Muscle of arm (tissue), 14 donors: Measurements from ENCODE around the gene HIGD2B. TPM values are rescaled to one million over a fixed set of nuclear protein-coding genes. Genes with fewer than 3 reads are reported as not detected.
"Not testable (repeated sequence)": the region's sequence is repeated elsewhere in the genome, so short reads cannot be mapped to it uniquely, and the experiment has no call there.

Source experiments
- DNase-seq: peaks from one replicate; pipeline ENCODE4 v3.0.0-alpha.2; 2013
- long read RNA-seq, 11 donors: transcript quantifications; one replicate each; lab custom pipeline, GENCODE V29; 2026
- polyA plus RNA-seq, 12 donors: library from polyadenylated mRNA; unstranded; fragments of 120-200 nt; gene quantifications; one replicate each; pipeline ENCODE4 v1.2.1, GENCODE V29; 2013; ENCODE audit not compliant: insufficient read length in 12 of 12

HIGD2B gene
- not detected for polyA plus RNA-seq
- long read RNA-seq, donor 1: 0 reads
- long read RNA-seq, donor 2: 0 reads
- long read RNA-seq, donor 3: 0 reads
- long read RNA-seq, donor 4: 0 reads
- long read RNA-seq, donor 5: 0 reads
- long read RNA-seq, donor 6: 0 reads
- long read RNA-seq, donor 7: 0 reads
- long read RNA-seq, donor 8: 0 reads
- long read RNA-seq, donor 9: 0 reads
- long read RNA-seq, donor 10: 0 reads
- long read RNA-seq, donor 11: 0 reads

DNA sequence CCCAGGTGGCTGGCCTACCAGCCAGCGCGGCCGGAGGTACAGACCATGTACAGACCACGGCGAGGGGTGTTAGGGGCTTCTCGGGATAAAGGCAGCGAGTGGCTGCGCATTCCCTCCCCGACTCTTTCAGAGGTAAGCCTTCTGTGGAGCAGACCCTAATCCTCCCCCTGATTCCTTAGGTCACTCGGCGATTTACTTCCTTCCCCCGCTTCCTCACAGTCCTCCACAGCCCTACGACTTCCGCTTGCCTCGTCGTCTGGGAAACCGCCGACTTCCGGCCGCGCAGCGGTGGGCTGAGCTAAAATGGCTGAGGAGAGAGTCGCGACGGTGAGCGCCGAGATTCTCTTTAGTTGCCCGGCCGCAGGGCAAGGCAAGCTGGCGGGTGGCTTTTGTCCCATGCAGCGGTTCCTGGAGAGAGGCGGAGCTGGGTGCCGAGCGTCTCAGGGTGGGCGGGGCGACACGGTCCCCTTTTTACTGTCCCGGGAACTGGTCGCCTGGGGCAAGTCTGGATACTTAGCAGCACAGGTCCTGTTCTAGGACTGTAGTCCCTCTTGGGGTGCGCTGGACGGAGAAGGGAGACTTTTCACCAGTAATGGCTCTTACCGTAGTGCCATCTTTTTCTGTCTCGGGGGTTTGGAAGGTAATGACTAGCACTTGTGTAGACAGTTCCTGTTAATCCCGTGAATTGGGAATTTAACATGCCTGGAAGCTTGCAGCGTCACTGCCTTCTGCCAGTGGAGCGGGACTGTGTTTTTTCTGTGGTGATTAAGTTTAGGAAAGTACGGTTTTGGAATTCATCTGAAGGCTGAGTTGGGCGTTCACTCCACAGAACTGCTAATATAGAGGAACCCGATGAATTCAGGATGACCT is at the start of gene HIGD2B, which contains the start of gene BBS4:
TSS of gene HIGD2B (minus strand) at position 258 of the 870 bp plus-strand sequence. CDS start 9,808 bp downstream, outside the sequence.
TSS of gene BBS4 (plus strand) at position 283 of the 870 bp plus-strand sequence. CDS start at position 304, 21 bp downstream.
- peak; percentile 93 for DNase-seq

DNA sequence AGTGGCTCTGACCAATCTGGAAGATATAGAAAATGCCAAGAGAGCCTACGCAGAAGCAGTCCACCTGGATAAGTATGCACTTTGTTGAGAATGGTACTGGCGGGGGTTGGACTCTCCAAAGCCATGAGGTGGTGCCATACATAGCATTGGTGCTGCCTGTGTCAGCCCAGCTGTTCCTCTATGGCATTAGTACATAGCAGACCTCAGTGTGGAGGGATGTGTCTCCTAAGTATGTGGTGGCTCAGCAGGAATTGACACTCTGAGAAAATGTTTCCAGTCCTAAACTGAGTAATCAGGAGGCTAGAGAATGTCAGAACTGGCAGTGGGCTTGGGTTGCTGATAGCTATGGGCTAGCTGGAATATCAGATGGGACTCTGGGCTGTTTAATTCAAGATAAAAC is 49.1 kb upstream of the HIGD2B start:
- DNase-seq: no peak

DNA sequence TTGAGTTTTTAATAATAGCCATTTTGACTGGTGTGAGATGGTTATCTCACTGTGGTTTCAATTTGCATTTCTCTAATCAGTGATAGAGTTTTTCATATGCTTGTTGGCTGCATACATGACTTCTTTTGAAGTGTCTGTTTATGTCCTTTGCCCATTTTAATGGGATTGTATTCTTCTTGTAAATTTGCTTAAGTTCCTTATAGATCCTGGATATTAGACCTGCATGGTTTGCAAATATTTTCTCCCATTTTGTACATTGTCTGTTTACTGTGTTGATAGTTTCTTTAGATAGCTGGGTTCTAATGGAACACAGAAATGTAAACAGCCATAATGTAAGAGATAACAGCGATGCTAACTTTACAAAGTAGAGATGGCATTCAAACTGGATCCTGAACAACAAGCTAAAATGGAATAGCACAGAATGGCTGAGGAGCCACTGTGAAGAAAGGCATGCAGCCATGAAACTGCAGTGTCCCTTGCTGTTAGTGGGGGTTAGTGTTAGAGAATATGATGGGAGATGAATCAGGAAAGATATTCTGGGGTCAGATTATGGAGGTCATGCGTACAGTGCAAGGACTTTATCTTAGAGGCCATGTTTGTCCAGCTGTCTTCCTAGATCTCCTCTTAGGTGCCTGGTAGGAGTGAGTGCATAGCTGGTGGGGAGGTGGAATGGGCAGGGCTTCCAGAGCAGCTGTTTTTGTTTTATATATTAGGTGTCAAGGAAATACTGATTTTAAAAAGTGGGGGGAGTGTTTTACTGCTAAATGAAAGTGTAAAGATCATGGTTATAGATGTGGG is 48.2 kb upstream of the HIGD2B start:
- DNase-seq: no peak

GRCh38 chr15:72732516-72732915 is 46.5 kb upstream of the HIGD2B start:
- no peak for DNase-seq

DNA sequence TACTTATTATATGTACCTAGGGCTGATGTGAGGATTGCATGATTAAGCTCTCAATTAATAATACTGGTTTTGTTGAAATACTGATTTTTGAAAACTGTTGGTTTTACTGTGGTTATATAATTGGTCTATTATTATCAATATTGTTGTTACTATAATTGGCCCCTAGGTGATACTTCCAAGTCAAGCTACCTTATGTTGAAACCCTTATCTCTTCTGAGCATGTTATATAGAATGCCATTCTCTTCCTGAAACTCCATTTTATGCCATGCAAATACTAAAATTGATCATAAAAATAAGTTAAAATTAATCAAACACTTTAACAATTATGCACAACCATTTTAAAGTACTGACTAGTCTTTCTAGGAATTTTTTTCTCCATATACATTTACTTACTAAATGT is 46.1 kb upstream of the HIGD2B start:
- DNase-seq: no peak

DNA sequence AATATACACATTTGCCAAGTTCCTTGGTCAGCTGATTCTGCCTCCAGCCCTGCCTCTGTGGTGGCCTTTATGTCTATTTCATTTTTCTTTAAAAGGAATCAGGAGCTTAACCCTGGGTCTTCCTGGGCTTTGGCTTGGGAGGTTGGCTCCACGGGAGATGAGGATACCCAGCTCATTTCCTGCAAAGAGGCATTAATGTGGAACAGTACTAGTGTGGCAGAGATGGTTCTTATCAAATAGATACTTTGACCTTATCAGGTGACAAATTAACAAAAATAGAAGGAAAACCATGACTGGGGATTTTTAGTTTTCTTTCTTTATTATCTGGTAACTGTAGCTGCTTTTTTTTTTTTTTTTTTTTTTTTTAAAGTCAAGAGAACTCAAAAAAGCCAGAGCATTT is 42.8 kb upstream of the HIGD2B start:
- no peak for DNase-seq

- not testable (repeated sequence) for DNase-seq
Measured at GRCh38 chr15:72728249-72728648, 42.3 kb upstream of the HIGD2B start.

DNA sequence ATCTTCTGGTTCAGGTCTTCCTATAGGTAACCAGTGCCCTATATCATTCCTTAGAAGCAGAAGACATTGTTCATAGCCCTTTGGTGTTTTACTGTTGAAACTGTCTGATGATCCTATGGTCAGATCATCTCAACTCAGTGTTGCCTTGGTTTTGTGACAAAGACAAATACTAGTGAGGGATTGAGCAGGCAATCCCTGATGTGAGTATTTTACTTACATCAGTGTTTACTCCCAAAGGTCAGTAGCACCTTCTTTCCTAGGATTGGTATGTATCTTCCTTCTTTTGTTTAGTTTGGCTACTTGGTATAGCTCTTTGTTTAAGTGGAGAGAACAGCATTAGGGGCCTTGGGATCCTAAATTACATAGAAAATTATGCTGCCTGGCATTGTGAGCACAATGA is 41.2 kb upstream of the HIGD2B start:
- no peak for DNase-seq

DNA sequence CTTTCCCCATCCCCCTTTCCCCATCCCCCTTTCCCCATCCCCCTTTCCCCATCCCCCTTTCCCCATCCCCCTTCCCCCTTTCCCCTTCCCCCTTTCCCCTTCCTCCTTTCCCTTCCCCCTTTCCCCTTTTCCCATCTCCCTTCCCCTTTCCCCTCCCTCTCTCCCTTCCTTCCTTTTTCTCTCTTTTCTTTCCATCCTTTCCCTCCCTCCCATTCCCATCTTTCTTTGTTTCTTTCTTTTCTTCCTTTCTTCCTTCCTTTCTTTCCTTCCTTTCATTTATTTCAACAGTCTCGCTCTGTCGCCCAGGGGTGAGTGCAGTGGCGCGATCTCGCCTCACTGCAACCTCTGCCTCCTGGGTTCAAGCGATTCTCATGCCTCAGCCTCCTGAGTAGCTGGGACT is 39.9 kb upstream of the HIGD2B start:
- not testable (repeated sequence) for DNase-seq

GRCh38 chr15:72725446-72725845 is 39.5 kb upstream of the HIGD2B start:
- DNase-seq: no peak

- DNase-seq: no peak
Measured at GRCh38 chr15:72724028-72724427, 38.0 kb upstream of the HIGD2B start.

- DNase-seq: peak; percentile 69
Measured at GRCh38 chr15:72722071-72722696, 36.2 kb upstream of the HIGD2B start.

DNA sequence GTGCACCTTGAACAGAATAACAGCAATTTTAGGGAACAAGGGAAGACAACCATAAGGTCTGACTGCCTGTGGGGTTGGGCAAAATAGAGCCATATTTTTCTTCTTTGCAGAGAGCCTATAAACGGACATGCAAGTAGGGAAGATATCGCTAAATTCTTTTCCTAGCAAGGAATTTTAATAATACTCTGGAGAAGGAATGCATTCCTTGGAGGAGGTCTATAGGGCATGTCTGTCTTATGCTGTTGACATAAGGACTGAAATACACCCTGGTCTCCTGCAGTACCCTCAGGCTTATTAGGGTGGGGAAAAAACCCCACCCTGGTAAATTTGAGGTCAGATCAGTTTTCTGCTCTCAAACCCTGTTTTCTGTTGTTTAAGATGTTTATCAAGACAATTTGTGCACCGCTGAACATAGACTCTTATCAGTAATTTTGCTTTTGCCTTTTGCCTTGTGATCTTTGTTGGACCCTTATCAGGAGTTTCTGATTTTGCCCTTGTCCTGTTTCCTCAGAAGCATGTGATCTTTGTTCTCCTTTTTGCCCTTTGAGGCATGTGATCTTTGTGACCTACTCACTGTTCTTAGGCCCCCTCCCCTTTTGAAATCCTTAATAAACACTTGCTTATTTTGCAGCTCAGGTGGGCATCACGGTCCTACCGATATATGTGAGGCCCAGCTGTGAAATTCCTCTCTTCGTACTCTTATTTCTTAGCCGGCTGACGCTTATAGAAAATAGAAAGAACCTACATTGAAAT is 22.7 kb upstream of the HIGD2B start:
- DNase-seq: not testable (repeated sequence)

- no peak for DNase-seq
Measured at GRCh38 chr15:72706266-72706665, 20.3 kb upstream of the HIGD2B start.

GRCh38 chr15:72700076-72700475 is 14.1 kb upstream of the HIGD2B start:
- no peak for DNase-seq

DNA sequence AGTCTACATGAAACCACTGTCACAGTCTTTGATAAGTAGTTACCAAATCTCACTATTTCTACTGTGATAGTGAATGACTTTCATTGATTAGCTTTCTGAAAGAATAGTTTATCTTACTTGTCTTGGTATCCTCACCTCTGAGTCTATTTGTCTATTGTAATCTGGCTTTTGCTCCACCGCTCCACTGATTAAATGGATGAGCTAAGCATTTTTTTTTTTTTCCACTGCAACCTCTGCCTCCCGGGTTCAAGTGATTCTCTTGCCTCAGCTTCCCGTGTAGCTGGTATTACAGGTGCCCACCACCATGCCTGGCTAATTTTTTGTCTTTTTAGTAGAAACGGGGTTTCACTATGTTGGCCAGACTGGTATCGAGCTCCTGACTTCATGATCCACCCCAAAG is 13.0 kb upstream of the HIGD2B start:
- DNase-seq: no peak

DNA sequence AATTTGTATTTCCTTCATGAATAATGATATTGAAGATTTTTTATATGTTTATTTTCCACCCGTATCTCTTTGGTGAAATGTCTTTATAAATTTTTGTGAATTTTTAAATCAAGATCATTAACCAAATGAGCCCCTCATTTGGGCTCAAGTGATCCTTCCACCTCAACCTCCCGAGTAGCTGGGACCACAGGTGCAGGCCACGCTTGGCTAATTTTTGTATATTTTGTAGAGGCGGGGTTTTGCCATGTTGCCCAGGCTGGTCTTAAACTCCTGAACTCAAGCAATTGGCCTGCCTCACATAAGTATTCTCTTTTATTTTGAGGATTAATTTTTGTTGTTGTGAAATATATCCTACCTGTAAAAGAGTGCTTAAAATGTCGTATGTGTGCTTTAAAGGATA is 5.0 kb upstream of the HIGD2B start:
- DNase-seq: no peak

- no peak for DNase-seq
Measured at GRCh38 chr15:72688697-72689096, 2.7 kb upstream of the HIGD2B start.

DNA sequence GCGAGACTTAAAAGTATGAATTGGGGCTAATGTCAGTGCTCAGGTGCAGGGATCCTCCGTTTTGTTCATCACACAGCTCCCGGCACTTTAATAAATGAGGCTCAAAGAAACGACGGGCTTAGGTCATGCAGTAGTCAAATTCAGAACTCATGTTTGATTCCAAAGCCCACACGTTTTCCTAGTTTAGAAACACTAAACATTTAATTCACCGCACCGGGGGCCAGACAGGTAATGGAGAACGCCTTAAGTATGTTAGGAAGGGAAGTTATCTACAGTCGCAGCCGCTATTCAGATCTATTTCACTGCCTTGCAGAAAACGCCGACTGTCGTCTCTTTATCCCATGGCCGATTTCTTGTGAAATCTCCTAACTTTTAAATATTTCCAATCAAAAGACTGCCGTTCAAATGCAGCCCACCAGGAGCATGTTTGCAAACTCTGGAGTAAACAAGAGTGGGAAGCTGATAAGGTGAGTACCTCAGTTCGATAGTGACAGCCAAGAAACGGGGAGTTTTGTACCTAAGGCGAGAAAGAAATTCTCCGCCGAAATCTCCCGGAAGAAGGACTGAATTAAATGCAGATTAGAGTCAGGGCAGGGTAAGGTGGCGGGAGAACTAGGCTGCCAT is 569 bp downstream of the HIGD2B start:
- DNase-seq: no peak

- no peak for DNase-seq
Measured at GRCh38 chr15:72682772-72683171, 3.2 kb downstream of the HIGD2B start.

DNA sequence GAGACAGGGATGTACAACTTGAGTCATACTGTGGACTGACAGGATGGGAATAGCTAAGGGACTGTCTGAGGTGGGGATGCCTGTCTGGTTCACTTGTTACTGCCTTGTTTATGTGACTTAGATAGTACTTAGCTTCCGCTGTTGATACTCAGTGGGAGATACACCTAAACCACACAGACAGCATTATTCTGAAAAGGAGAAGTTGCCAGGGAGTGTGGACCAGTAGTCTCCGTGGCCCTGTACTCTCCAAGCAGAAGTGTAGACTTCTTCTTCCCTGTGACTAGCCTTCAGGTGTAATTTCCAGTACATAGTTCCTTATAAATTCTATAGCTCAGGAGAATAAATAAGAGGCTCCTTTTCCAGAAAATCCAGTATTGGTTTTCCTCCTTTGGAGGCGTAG is 5.1 kb downstream of the HIGD2B start:
- DNase-seq: no peak
